Fibroblast of lung (primary cell): ENCODE results near the gene PNMA8B. TPM values are rescaled to one million over a fixed set of nuclear protein-coding genes. Genes with fewer than 3 reads are reported as not detected.

Source experiments
- DNase-seq, 2 donors: peaks; one replicate each; pipeline versions ENCODE4 v3.0.0 to v3.0.0-alpha.2; 2010; ENCODE audit warnings: low read depth in 2 of 2
- H2AFZ ChIP-seq: 2 replicates; pipeline ENCODE4 v1.5.1; 2012; ENCODE audit warnings: low read length, control low read depth, inconsistent platforms
- H3K27ac ChIP-seq: 2 replicates; pipeline ENCODE4 v1.5.1; 2011; ENCODE audit warnings: low read length, control low read depth; ENCODE audit not compliant: insufficient read depth
- H3K27me3 ChIP-seq: 2 replicates; pipeline ENCODE4 v1.5.1; 2011; ENCODE audit warnings: mild to moderate bottlenecking, low read length; ENCODE audit not compliant: control insufficient read depth, insufficient read depth
- H3K36me3 ChIP-seq: 2 replicates; pipeline ENCODE4 v1.5.1; 2011; ENCODE audit warnings: low read length; ENCODE audit not compliant: control insufficient read depth, insufficient read depth
- H3K4me1 ChIP-seq: 2 replicates; pipeline ENCODE4 v1.5.1; 2011; ENCODE audit warnings: low read length; ENCODE audit not compliant: control insufficient read depth, insufficient read depth; ENCODE audit errors: extremely low read depth
- H3K4me2 ChIP-seq: 2 replicates; pipeline ENCODE4 v1.5.1; 2011; ENCODE audit warnings: low read length, control low read depth; ENCODE audit not compliant: insufficient read depth; ENCODE audit errors: extremely low read depth
- H3K4me3 ChIP-seq, 4 experiments: fragments of 200-600 bp in 1 of 4; sonication (generic) in 1 of 4; replicated peaks in 1 of 4; 2 replicates each; pipeline ENCODE4 v1.5.1; 2011 to 2016; ENCODE audit warnings: low read length in 4 of 4, low read depth in 3 of 4, mild to moderate bottlenecking in 3 of 4, control low read depth in 2 of 4, inconsistent platforms in 1 of 4, mixed read lengths in 1 of 4; ENCODE audit not compliant: insufficient read depth in 1 of 4; ENCODE audit errors: control extremely low read depth in 1 of 4
- H3K79me2 ChIP-seq: 2 replicates; pipeline ENCODE4 v1.5.1; 2012; ENCODE audit warnings: mild to moderate bottlenecking, low read length, inconsistent platforms; ENCODE audit not compliant: control insufficient read depth, insufficient read depth
- H3K9ac ChIP-seq: 2 replicates; pipeline ENCODE4 v1.5.1; 2011; ENCODE audit warnings: mild to moderate bottlenecking, low read length, control low read depth; ENCODE audit not compliant: insufficient read depth
- H3K9me3 ChIP-seq: 2 replicates; pipeline ENCODE4 v1.5.1; 2012; ENCODE audit warnings: low read depth, low read length; ENCODE audit not compliant: control insufficient read depth, insufficient read depth
- H4K20me1 ChIP-seq: 2 replicates; pipeline ENCODE4 v1.5.1; 2011; ENCODE audit warnings: low read length; ENCODE audit not compliant: control insufficient read depth, insufficient read depth; ENCODE audit errors: extremely low read depth
- EZH2 ChIP-seq: IDR thresholded peaks from 2 replicates; pipeline ENCODE4 v1.5.1; 2012; ENCODE audit warnings: low read length, control low read depth, mild to moderate bottlenecking; ENCODE audit errors: missing control alignments
- polyA plus RNA-seq, 2 donors: library from polyadenylated mRNA; depleted of rRNA in 1 of 2; stranded (reverse) in 1 of 2; unstranded in 1 of 2; fragments of >200 nt; gene quantifications; 2 replicates each; pipeline ENCODE4 v1.2.1, GENCODE V29; 2011 to 2012; ENCODE audit warnings: missing spikeins in 1 of 2
- total RNA-seq: library from RNA; depleted of rRNA; stranded (reverse); fragments of >200 nt; gene quantifications from 2 replicates; pipeline ENCODE4 v1.2.1, GENCODE V29; 2014
- TF ChIP-seq, protein P1 (sequence below), 2 donors: IDR thresholded peaks in 1 of 2; conservative IDR thresholded peaks in 1 of 2; 1 replicate in 1 of 2; 2 replicates in 1 of 2; pipeline ENCODE4 v1.5.1; 2011 to 2012; ENCODE audit warnings: low read length in 2 of 2, control low read depth in 1 of 2, inconsistent platforms in 1 of 2, low read depth in 1 of 2, mild to moderate bottlenecking in 1 of 2

PNMA8B gene
- total and polyA plus RNA-seq, 2 donors (not counting 1 experiment from before 2014, with no cell fraction given), result 0.14 to 1.7 TPM

DNA sequence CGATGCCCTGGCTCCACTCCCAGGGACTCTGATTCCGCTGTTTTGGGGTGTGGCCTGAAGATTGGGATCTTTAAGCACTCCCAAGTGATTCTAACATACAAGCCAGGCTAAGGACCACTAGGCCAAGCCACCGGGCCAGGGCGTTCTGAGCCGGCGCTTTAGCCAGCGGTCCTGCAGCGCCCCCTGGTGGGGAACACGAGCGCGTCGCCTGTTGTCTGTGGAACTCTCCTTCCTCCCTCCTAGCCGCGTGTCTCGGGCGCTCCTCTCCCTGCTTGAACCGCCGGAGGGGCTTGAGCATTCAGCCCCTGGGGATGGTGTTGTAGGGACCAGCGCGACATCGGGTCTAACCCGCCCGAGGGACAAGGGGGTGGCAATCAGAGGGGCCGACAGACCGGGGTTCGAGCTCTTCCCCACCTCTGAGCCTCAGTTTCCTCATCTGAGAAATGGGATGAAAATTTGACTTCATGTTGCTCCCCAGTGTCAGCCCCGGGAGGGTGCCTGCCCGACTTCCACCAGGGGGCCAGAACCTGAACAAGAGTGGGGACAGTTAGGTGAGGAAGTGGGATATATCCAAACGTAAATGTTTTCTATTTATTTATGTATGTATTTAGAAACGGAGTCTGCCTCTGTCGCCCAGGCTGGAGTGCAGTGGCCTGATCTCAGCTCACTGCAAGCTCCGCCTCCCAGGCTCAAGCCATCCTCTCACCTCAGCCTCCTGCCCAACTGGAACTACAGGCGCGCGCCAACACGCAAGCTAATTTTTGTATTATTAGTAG lies 18.0 kb upstream of the PNMA8B start:
- no peaks in the 10 kb centered on the region for H3K79me2 ChIP-seq
- no peak overlapping the region for H2AFZ ChIP-seq
- H3K4me2 ChIP-seq, result no peak overlapping the region
- DNase-seq, result peak; percentile 52 to 71
- H3K27me3 ChIP-seq, result no peaks in the 10 kb centered on the region
- no peaks in the 10 kb centered on the region for H3K4me1 ChIP-seq
- no peak overlapping the region for H3K4me3 ChIP-seq
- H3K36me3 ChIP-seq, result no peaks in the 10 kb centered on the region
- no peaks in the 10 kb centered on the region for H3K9me3 ChIP-seq
- no peak overlapping the region for H3K9ac ChIP-seq
- TF ChIP-seq, protein P1, sequence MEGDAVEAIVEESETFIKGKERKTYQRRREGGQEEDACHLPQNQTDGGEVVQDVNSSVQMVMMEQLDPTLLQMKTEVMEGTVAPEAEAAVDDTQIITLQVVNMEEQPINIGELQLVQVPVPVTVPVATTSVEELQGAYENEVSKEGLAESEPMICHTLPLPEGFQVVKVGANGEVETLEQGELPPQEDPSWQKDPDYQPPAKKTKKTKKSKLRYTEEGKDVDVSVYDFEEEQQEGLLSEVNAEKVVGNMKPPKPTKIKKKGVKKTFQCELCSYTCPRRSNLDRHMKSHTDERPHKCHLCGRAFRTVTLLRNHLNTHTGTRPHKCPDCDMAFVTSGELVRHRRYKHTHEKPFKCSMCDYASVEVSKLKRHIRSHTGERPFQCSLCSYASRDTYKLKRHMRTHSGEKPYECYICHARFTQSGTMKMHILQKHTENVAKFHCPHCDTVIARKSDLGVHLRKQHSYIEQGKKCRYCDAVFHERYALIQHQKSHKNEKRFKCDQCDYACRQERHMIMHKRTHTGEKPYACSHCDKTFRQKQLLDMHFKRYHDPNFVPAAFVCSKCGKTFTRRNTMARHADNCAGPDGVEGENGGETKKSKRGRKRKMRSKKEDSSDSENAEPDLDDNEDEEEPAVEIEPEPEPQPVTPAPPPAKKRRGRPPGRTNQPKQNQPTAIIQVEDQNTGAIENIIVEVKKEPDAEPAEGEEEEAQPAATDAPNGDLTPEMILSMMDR (conservative IDR thresholded peaks at IDR 0.05 in 1 of 2, IDR thresholded peaks at IDR 0.05 in 1 of 2; ENCODE audit: low read depth in 1 of 2, low read length in 2 of 2), result peak; percentile 74 to 91
- TF ChIP-seq EZH2, result no peak
- no peaks in the 10 kb centered on the region for H4K20me1 ChIP-seq
- H3K27ac ChIP-seq, result no peak overlapping the region

DNA sequence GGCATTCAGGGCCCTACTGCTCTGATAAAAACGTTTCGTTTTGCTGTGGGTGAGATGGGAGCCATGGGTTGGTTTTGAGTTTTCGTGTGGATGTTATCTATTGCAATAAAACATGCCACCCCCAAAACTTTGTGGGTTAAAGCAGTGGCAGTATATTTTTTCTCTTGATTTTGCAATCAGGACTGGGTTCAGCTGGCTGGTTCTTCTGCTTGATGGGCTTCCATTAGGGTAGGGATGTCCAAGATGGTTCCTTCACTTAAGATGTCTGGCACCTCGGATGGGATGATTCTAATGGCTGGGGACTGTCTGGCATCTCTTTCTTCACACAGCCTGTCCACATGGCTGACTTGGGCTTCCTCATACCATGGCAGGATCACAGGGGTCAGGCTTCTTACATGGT lies 15.6 kb upstream of the PNMA8B start:
- H3K9ac ChIP-seq, result no peak overlapping the region
- H3K27ac ChIP-seq, result no peak overlapping the region
- H3K4me2 ChIP-seq, result no peak overlapping the region
- no peaks in the 10 kb centered on the region for H3K36me3 ChIP-seq
- H3K4me1 ChIP-seq, result no peaks in the 10 kb centered on the region
- no peak overlapping the region for H3K4me3 ChIP-seq
- DNase-seq, result no peak
- H3K27me3 ChIP-seq, result no peaks in the 10 kb centered on the region
- no peaks in the 10 kb centered on the region for H3K9me3 ChIP-seq
- no peaks in the 10 kb centered on the region for H4K20me1 ChIP-seq
- H2AFZ ChIP-seq, result no peak overlapping the region
- H3K79me2 ChIP-seq, result no peaks in the 10 kb centered on the region
- TF ChIP-seq, protein P1 (conservative IDR thresholded peaks at IDR 0.05 in 1 of 2, IDR thresholded peaks at IDR 0.05 in 1 of 2; ENCODE audit: low read depth in 1 of 2, low read length in 2 of 2), result no peak
- no peak for TF ChIP-seq EZH2

DNA sequence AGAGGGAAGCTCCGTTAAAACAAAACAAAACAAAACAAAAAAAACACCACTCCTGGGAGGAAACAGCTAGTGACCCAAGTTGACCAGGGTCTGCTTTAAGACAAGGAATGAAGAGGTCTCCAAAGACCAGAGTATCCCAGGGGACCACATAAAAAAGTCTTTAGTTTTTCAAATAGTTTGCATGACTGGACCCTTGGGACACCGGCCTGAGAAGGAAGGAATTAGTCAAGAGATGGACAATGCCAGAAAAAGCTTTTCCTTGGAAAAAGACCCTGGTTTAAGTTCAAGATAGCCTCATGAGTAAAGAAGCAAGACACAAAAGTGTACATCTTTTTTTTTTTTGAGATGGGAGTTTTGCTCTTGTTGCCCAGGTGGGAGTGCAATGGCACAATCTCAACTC lies 12.5 kb upstream of the PNMA8B start:
- no peak for DNase-seq
- Histone ChIP-seq H3K36me3 (no peaks in the 10 kb centered on the region), H3K27ac (no peak overlapping the region), H3K4me3 (no peak overlapping the region), H3K9ac (no peak overlapping the region), H4K20me1 (no peaks in the 10 kb centered on the region), H3K27me3 (no peaks in the 10 kb centered on the region), H3K4me1 (no peaks in the 10 kb centered on the region), H2AFZ (no peak overlapping the region), H3K9me3 (no peaks in the 10 kb centered on the region), H3K4me2 (no peak overlapping the region), H3K79me2 (no peaks in the 10 kb centered on the region)
- TF ChIP-seq EZH2, result no peak
- TF ChIP-seq, protein P1 (conservative IDR thresholded peaks at IDR 0.05 in 1 of 2, IDR thresholded peaks at IDR 0.05 in 1 of 2; ENCODE audit: low read depth in 1 of 2, low read length in 2 of 2), result no peak
